Fibroblast of skin of left biceps (primary cell): ENCODE results near the gene MRPL58.
A peak's percentile ranks its signal among the peaks of the same experiment; 100 is the strongest.
"Not testable (repeated sequence)": the region's sequence is repeated elsewhere in the genome, so short reads cannot be mapped to it uniquely, and the experiment has no call there.

Experiments
- DNase-seq, 2 experiments: peaks; one replicate each; pipeline ENCODE4 v3.0.0-alpha.2; 2013; ENCODE audit warnings: low read depth in 2 of 2

MRPL58 gene

DNA sequence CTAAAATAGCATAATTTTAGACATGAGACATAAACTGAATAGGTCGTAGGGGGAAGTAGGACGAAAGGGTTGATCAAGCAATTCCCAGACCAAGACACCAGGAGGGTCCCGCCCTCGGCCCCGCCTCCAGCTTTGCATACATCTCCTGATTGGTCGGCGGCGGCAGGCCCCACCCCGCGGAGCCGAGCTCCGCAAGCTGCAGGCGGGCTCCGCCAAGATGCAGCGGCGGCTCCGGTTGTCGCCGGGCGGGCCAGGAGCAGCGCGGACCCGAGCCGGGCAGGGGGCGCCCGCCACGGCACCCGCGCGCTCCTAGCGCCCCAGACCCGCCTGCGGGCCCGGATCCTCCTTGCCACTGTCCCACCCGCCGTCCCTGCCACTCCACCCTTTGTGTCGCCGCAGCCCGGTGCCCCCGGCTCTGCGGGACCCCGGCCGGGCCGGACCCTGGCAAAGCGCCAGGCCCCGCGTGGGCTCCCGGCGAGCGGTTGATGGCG is 25.0 kb upstream of the MRPL58 start, which contains the start of gene CDR2L:
Gene CDR2L (plus strand): TSS at position 215 of the 491 bp plus-strand sequence. CDS start 412 bp downstream, outside the sequence.
- peak; percentile 66 to 72 for DNase-seq

DNA sequence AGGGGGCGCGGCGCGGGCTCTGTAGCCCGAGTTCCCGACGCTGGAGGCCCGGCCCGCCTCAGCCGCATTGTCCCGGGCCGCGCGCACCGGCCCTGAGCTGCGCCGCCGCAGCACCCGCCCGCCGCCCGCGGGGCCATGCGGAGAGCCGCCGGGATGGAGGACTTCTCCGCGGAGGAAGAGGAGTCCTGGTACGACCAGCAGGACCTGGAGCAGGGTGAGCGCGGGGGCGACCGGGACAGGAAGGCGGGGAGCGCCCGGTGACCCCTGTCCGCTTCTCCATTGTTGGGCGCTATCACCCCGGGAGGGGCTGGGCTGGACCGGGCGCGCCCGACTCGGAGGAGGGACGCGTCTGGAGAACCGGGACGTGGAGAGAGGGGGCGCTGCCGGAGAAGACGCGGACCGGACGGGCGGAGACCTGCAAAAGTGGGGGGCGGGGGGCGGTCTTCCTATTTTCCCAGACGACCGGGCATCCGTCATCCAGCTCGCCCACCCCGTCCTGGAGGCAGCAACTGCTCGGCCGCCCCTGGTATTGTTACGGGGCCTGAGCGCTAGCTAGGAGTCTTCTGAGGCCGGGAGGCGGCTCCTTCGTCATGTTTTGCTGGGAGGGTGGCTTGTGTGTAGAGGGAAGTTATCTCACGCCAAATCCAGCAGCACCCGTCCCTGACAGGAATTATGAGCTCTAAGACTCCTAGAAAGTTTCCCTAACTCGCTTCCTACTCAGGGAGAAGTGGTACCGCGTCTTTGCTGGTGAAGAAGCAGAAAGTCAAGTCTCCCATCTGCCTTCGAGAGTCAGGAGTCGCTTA is 24.4 kb upstream of the MRPL58 start:
- peak; percentile 54 to 59 for DNase-seq

DNA sequence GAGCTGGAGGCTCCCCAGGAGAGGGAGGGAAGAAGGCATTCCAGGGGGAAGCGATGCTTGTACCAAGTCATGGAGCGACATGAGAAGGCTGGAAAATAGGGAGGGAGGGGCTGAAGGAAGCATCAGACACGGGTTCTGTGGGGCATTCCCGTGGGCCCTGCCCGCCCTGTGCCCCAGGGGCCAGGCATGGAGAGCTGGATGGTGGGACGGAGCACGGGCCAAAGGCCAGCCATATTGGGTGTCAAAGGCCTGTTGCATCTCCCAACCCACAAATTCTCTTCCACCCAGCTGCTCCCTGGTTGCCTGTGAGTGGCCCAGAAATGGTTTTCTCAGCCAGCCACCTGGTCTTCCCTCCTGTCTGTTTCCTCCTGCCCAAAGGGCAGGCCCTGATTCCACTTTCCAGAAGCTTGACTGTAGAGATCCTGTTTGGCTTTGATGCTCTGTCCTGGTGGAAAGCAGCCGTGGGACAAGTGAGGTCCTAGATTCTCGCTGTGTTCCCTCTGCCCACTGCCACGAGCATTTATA is 21.8 kb upstream of the MRPL58 start:
- DNase-seq: no peak

DNA sequence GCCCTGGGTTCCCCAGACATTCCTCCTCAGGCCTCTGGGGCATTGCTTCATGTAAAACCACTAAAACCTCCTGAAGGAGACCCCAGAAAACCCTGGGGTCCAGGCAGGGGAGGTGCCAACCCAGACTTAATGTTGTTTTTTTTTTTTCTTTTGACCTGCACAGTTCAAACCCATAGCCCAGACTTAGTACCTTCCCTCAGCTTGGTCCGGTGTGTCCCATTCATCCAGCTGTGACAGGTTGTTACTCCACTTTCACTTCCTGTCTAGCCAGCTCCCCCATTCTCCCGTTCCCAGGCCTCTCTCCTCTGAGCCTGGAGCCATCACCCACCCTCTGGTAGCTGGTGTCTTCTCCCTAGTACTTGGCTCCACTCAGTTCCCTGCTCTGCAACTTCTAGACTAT is 20.2 kb upstream of the MRPL58 start:
- no peak for DNase-seq

DNA sequence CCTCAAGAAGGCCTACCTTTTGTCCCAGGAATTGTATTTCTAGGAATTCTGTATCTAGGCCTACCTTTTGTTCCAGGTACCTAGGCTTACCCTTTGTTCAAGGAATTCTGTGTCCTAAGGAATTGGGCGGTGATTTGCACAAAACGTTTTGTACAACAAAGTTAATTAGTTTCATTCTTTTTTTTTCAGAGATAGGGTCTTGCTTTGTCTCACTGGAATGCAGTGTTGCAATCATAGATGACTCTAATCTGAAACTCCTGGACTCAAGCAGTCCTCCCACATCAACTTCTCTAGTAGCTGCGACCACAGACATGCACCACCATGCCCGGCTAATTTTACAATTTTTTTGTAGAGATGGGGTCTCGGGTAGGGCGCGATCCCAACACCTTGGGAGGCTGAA is 18.0 kb upstream of the MRPL58 start:
- DNase-seq: peak in 1 of 2 experiments; percentile 51

DNA sequence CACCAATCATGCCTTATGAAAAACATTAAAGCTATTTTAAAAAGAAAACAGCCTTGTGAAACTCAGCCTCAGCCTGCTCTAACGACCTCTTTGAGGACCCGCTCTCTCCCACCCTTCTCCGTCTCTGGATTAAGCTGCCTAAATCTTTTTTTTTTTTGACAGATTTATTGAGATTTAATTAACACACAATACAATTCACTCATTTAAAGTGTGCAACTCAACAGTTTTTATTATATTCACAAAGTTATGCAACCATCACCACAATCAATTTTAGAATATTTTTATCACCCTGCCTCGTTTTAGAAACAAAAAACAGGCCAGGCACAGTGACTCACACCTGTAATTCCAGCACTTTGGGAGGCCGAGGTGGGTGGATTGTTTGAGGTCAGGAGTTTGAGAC is 16.6 kb upstream of the MRPL58 start:
- DNase-seq: no peak

DNA sequence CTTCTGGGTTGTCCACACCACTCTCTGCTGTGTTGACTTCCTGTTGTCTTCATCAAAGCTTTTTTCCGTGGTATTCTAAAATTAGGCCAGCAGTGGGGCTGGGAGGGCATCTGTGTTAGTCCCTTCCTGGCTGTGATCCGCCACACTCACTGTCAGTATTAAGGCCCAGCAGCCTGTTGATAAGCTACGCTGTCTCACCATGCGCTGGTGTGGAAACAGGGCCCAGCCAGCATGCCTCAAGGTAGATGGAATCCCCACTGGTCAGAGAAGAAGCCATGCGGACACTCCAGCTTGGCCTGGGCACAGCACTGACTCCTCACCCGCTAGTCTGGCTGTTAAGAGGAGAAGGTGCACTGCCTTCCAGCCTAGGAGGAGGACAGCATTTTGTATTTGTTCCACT is 13.7 kb upstream of the MRPL58 start:
- DNase-seq: no peak

DNA sequence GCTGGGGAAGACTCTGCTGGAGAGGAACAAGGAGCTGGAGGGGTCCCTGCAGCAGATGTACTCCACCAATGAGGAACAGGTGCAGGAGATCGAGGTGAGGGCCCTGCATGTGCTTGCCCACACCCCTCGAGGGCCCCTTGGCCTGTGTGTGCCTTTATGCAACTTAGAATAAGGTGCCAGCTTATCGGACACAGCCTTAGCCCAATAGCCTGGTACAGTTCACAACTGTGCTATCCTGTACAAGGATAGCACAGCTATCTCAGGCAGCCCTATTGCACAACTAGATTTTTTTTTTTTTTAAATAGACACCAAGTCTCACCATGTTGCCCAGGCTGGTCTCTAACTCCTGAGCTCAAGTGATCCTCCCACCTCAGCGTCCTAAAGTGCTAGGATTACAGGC is 12.9 kb upstream of the MRPL58 start:
- DNase-seq: no peak

DNA sequence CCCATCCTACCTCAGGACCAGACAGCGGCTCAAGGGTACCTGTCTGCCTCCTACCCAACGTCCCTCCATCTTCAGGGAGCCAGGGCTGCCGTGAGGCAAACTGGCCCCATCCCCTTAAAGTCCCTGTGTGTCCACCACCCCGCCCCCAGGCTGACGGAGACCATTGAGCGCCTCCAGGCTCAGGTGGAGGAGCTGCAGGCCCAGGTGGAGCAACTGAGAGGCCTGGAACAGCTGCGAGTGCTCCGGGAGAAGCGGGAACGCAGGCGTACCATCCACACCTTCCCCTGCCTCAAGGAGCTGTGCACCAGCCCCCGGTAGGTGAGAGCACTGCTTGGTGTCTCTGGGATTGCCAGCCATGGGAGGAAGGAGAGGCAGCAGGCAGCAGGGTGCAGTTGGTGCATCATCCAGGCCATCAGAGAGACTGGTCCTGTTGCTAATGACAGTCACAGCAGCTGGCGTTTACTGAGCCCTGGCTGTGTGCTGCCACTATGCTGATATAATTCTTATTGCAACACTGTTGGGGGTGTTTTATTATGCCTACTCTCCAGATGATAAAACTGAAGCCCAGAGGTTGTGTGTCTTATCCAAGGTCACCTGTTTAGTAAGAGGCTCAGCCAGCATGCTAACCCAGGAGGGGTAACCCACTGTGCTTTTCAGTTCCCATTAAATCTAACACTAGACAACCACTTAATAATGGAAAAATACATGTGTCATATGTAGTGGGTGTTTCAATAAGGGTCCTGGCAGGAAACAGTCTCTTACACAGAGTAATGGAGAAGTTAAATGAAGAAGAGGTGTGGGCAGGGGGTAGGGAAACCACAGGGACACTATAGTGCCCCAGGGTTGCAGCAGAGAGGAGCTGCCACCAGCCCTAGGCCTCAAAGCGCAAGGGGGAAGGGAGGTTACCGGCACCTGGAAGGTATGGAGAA is 10.3 kb upstream of the MRPL58 start:
- no peak for DNase-seq

DNA sequence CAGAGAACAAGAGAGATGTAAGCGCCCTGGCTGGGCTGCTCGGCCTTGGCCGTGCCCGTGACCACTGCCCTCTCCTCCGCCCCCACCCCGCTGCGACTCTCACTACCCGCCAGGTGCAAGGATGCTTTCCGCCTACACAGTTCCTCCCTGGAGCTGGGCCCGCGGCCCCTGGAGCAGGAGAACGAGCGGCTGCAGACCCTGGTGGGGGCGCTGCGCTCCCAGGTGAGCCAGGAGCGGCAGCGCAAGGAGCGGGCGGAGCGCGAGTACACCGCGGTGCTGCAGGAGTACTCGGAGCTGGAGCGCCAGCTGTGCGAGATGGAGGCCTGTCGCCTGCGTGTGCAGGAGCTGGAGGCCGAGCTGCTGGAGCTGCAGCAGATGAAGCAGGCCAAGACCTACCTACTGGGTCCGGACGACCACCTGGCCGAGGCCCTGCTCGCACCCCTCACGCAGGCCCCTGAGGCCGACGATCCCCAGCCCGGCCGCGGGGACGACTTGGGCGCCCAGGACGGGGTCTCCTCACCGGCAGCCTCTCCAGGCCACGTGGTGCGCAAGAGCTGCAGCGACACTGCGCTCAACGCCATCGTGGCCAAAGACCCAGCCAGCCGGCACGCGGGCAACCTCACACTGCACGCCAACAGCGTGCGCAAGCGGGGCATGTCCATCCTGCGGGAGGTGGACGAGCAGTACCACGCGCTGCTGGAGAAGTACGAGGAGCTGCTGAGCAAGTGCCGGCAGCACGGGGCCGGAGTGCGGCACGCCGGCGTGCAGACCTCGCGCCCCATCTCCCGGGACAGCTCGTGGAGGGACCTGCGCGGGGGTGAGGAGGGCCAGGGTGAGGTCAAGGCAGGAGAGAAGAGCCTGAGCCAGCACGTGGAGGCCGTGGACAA is 9.2 kb upstream of the MRPL58 start:
- DNase-seq: no peak

DNA sequence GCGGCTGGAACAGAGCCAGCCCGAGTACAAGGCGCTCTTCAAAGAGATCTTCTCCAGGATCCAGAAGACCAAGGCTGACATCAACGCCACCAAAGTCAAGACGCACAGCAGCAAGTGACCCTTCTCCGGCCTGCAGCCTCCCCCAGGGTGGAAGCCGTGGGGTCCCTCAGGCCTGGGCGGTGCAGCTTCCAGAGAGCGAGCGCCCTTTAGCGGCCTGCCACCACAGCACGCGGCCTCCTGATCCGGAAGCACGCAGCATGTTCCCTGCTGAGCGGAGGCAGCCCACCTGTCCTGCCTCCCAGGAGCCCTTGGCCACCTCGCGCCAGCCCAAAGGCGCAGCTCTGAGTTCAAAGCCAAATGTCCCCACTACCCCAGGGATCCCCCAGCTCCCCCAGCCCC is 8.5 kb upstream of the MRPL58 start:
- no peak for DNase-seq

DNA sequence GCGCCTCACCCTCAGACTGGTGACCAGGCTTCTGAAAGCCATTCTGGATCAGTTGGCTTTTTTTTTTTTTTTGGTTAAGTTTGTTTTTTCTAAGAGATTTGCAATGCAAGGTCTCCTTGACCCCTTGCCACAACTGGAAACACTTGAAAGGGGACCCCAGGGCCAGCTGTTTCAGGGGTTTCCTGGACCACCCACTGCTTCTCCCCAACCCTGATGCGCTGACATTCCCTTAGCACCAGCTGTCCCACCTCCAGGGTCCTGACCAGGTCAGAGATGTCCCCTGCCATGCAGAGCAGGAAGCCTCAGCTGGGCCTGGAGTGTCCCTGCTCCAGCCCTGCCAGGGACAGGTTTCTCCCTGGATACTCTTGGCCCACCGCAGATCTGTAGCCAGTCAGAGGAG is 8.1 kb upstream of the MRPL58 start:
- no peak for DNase-seq

DNA sequence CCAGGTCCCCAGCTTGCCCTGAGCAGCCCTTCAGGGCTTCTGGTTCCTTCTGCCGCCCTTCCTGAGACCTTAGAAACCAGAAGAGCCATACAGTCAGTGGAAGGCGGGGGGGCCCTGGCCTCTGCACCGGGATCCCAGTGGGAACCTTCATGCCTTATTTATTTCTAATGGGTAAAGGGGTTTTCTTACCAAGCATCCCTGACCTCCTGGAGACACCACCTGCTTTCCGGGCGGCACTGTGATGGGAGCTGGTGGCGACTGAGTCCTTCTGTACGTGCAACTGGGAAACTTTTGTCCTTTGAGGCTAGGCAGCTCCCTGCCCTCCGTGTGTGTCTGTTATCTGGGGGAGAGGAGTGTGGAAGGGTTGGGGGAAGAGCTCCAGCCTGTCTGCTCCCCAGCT is 7.2 kb upstream of the MRPL58 start:
- no peak for DNase-seq

DNA sequence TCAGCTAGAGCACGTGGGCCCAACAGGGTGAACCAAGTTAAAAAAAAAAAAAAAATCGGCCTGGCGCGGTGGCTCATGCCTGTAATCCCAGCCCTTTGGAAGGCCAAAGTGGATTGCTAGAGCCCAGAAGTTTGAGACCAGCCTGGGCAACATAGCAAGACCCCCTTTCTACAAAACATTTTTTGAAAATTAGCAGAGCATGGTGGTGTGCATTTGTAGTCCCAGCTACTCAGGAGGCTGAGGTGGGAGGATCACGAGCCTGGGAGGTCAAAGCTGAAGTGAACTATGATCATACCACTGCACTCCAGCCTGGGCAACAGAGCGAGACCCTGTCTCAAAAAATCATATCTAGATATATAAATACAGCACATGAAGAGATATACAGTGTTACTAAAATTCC is 6.4 kb upstream of the MRPL58 start:
- not testable (repeated sequence) for DNase-seq

DNA sequence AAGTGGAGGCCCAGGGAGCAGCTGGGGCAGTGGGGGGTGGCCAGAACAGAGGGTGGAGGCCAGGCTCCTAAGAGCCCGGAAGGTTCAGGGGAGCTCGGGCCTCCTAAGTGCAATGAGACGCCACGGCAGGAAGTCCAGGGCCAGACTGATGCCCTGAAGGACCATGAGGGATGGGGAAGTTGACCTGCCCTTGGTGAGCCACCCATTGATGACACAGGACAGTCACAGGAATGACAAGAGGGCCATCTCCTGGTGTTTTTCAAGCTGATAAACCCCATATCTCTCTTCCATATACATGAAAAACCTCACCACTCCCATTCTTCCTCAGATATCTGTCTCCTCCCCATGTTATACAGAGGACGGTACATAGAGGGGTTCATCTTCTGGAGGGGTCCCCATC is 5.8 kb upstream of the MRPL58 start:
- DNase-seq: no peak

DNA sequence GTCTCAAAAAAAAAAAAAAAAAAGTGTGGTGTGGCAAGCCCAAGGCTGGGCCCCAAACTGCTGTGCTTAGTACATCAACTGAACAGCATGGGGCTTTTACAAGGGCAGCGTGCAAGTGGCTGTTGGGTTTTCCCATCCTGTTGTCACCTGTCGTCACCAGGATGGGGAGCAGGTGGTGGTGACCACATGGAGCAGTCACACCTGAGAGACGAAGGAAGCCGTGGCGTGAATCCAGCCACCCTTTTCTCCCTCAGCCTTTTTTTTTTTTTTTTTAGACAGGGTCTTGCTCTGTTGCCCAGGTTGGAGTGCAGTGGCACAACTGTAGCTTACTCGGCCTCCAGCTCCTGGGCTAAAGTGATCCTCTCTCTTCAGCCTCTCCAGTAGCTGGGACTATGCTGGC is 4.1 kb upstream of the MRPL58 start:
- no peak for DNase-seq

DNA sequence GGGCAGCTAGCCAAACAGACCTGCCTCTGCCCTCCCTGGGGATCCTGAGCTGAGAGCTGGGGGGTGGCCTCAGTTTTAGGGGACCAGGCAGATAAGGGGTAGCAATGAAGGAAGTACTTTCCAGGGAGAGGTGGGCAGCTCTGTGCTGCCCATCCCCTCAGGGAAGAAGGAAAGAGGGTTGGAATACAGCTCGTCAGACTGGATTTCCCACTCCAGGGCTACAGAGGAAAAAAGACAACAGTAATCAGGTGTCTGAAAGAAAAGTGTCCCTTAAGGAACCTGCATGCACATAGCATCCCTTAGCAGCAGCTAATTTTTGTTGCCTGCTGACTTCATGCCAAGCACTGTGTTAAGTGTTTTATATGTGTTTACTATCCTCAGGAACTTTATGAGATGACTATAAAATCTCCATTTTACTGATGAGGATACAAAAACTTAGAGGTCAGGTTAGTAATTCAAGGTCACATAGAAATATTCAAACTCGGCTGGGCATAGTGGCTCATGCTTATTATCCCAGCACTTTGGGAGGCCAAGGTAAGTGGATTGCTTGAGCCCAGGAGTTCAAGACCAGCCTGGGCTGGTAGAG is 3.2 kb upstream of the MRPL58 start:
- DNase-seq: no peak

DNA sequence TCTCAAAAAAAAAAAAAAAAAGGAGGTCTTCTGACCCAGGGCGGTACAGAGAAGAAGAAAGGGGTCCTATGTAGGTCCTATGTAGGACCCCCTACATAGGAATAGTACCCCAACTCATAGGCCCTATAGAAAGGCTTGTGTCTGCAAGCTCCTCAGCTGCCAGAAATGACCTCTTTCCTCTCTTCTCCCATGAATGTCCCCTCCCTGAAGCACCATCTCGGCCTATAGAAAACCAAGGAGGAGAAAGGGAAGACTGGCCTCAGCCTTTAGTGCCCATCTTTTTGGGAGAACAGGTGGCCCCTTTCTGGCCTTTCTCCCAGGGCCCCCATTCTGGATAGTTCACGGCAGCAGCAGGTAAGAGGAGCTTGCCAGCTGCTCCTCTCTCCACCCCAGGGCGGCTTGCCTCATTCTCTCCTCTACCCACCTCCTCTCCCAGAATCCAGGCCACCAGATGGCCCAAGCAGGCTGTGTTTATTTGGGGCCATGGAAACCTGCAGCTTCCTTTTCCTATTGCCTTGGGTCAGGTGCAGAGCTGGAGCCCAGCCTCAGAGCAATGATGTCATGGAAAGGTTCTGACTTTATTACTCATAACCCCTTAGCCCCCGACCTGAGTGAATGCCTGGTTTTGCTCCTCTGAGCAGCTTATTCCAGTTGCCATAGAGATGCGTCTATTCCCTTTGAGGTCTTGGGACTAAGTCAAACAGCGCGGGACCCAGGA is 1.6 kb upstream of the MRPL58 start:
- DNase-seq: no peak

DNA sequence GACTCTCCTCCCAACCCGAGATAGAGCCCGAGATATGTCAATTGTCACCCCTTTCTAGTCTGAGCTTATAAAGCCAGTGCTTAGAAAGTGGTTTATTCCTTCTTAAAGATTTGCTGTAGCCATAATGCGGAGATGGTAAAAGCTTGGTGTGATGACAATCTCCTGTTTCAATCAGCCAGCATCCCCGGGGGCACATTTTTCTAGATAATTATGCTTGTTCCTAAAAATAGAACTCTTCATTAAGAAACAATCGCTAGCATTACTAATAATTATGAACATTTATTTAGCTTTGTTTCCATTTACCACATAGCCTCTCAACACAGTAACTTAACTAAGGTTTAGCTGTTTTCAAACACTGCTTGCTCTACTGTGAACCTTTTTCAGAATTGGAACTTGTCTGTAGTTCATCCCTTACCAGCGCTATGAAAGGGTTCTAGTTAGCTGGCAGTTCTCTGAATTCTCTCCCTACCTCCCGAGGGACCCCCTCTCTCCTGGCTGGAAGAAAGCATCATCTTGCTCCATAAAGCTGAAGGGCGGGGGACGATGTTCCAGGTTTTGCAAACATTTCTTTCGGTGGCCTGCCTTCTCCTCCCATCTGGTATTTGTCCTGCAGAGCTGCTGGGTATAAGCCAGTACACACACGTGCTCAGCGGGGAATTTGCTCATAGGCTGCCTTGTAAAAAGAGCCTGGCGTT is 922 bp upstream of the MRPL58 start:
- DNase-seq: no peak

DNA sequence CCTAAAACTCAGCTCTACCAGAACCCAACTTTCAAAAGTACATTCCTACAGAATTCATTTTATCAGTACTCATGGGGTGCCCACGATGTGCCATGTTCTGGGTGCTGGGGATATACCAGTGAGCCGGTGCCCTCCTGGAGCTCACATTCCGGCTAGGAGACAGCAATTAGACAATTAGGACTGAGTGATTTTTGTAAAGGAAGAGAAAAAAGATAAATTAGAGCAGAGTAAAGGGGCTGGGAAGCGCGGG is 449 bp upstream of the MRPL58 start:
- DNase-seq: no peak
